H9 (cell line): ENCODE data around the gene PCMT1. TPM values are rescaled to one million over a fixed set of nuclear protein-coding genes. Genes with fewer than 3 reads are reported as not detected.
"Not testable (repeated sequence)": the region's sequence is repeated elsewhere in the genome, so short reads cannot be mapped to it uniquely, and the experiment has no call there.

Experiments used
- DNase-seq: peaks from one replicate; pipeline ENCODE4 v3.0.0-alpha.2; 2017
- H2AFZ ChIP-seq: one replicate; pipeline ENCODE4 v1.6.1; 2013; ENCODE audit warnings: mild to moderate bottlenecking, low read length, control low read depth, moderate library complexity
- H2AK5ac ChIP-seq: 2 replicates; pipeline ENCODE4 v1.6.1; 2013; ENCODE audit warnings: low read length, control low read depth, mixed read lengths; ENCODE audit not compliant: insufficient read length
- H2BK120ac ChIP-seq: one replicate; pipeline ENCODE4 v1.6.1; 2013; ENCODE audit warnings: low read depth, mild to moderate bottlenecking, low read length, control low read depth, inconsistent platforms; ENCODE audit not compliant: poor library complexity, severe bottlenecking
- H2BK12ac ChIP-seq: 2 replicates; pipeline ENCODE4 v1.6.1; 2013; ENCODE audit warnings: low read length, control low read depth, mixed read lengths, low read depth; ENCODE audit not compliant: insufficient read length
- H2BK15ac ChIP-seq: 2 replicates; pipeline ENCODE4 v1.6.1; 2013; ENCODE audit warnings: low read depth, low read length, control low read depth
- H2BK20ac ChIP-seq: one replicate; pipeline ENCODE4 v1.6.1; 2013; ENCODE audit warnings: low read depth, mild to moderate bottlenecking, low read length, control low read depth, inconsistent platforms; ENCODE audit not compliant: poor library complexity, severe bottlenecking
- H2BK5ac ChIP-seq: 2 replicates; pipeline ENCODE4 v1.6.1; 2013; ENCODE audit warnings: low read length, control low read depth, mixed read lengths; ENCODE audit not compliant: insufficient read length
- H3K14ac ChIP-seq: 2 replicates; pipeline ENCODE4 v1.6.1; 2013; ENCODE audit warnings: low read length, control low read depth; ENCODE audit not compliant: insufficient read depth
- H3K18ac ChIP-seq: 2 replicates; pipeline ENCODE4 v1.6.1; 2013; ENCODE audit warnings: low read depth, mild to moderate bottlenecking, mixed read lengths, low read length, control low read depth; ENCODE audit not compliant: insufficient read length
- H3K23ac ChIP-seq: 2 replicates; pipeline ENCODE4 v1.6.1; 2013; ENCODE audit warnings: low read length, control low read depth, mixed read lengths, low read depth; ENCODE audit not compliant: insufficient read length
- H3K23me2 ChIP-seq: 2 replicates; pipeline ENCODE4 v1.6.1; 2013; ENCODE audit warnings: low read depth, mild to moderate bottlenecking, mixed read lengths, low read length, control low read depth; ENCODE audit not compliant: insufficient read length, poor library complexity, severe bottlenecking
- H3K27ac ChIP-seq: 2 replicates; pipeline ENCODE4 v1.5.1; 2013; ENCODE audit warnings: low read length, control low read depth, mixed read lengths, low read depth; ENCODE audit not compliant: insufficient read length
- H3K27me3 ChIP-seq: 2 replicates; pipeline ENCODE4 v1.6.1; 2013; ENCODE audit warnings: low read length, control low read depth, inconsistent platforms; ENCODE audit not compliant: insufficient read depth
- H3K4ac ChIP-seq: 2 replicates; pipeline ENCODE4 v1.6.1; 2013; ENCODE audit warnings: low read depth, mild to moderate bottlenecking, control low read depth, inconsistent platforms, low read length, moderate library complexity
- H3K4me1 ChIP-seq: 2 replicates; pipeline ENCODE4 v1.6.1; 2013; ENCODE audit warnings: low read length, control low read depth, inconsistent platforms; ENCODE audit not compliant: insufficient read depth
- H3K4me2 ChIP-seq: 2 replicates; pipeline ENCODE4 v1.6.1; 2013; ENCODE audit warnings: low read length, control low read depth, mixed read lengths; ENCODE audit not compliant: insufficient read length, insufficient read depth
- H3K56ac ChIP-seq: 2 replicates; pipeline ENCODE4 v1.6.1; 2013; ENCODE audit warnings: low read depth, mild to moderate bottlenecking, mixed read lengths, low read length, control low read depth; ENCODE audit not compliant: insufficient read length
- H3K79me1 ChIP-seq: 2 replicates; pipeline ENCODE4 v1.6.1; 2013; ENCODE audit warnings: low read depth, mild to moderate bottlenecking, moderate library complexity, low read length, control low read depth, inconsistent platforms; ENCODE audit not compliant: insufficient read depth, poor library complexity, severe bottlenecking
- H3K79me2 ChIP-seq: 2 replicates; pipeline ENCODE4 v1.6.1; 2013; ENCODE audit warnings: low read length, control low read depth, inconsistent platforms; ENCODE audit not compliant: insufficient read depth
- H3K9ac ChIP-seq: 2 replicates; pipeline ENCODE4 v1.6.1; 2013; ENCODE audit warnings: low read length, control low read depth, mixed read lengths; ENCODE audit not compliant: insufficient read length; ENCODE audit errors: extremely low read depth
- H3K9me3 ChIP-seq: one replicate; pipeline ENCODE4 v1.6.1; 2013; ENCODE audit warnings: low read depth, low read length, inconsistent platforms; ENCODE audit not compliant: control insufficient read depth
- H3T11ph ChIP-seq: one replicate; pipeline ENCODE4 v1.6.1; 2013; ENCODE audit warnings: mild to moderate bottlenecking, low read length, control low read depth, inconsistent platforms
- H4K20me1 ChIP-seq: one replicate; pipeline ENCODE4 v1.6.1; 2013; ENCODE audit not compliant: control insufficient read depth, insufficient read length, insufficient read depth
- H4K5ac ChIP-seq: 2 replicates; pipeline ENCODE4 v1.6.1; 2013; ENCODE audit warnings: low read depth, mild to moderate bottlenecking, mixed read lengths, low read length, control low read depth; ENCODE audit not compliant: insufficient read length
- H4K8ac ChIP-seq: replicated peaks from 2 replicates; pipeline ENCODE4 v1.6.1; 2013; ENCODE audit warnings: low read length, control low read depth, mixed read lengths, low read depth; ENCODE audit not compliant: insufficient read length
- H4K91ac ChIP-seq: 2 replicates; pipeline ENCODE4 v1.6.1; 2013; ENCODE audit warnings: low read depth, mild to moderate bottlenecking, moderate library complexity, mixed read lengths, low read length, control low read depth; ENCODE audit not compliant: insufficient read length
- H3K27ac Mint-ChIP-seq, 3 experiments: 2 replicates in 2 of 3; 3 replicates in 1 of 3; pipeline ENCODE4 v1.8.0; 2020 to 2021; ENCODE audit warnings: mixed read lengths in 3 of 3, mild to moderate bottlenecking in 1 of 3, moderate library complexity in 1 of 3
- H3K27me3 Mint-ChIP-seq: 2 replicates; pipeline ENCODE4 v1.8.0; 2021; ENCODE audit warnings: low read depth, mild to moderate bottlenecking, moderate library complexity, mixed read lengths
- H3K36me3 Mint-ChIP-seq, 3 experiments: 2 replicates in 2 of 3; 3 replicates in 1 of 3; pipeline ENCODE4 v1.8.0; 2020 to 2021; ENCODE audit warnings: low read depth in 3 of 3, mixed read lengths in 3 of 3; ENCODE audit not compliant: insufficient read depth in 1 of 3
- H3K4me1 Mint-ChIP-seq, 2 experiments: 2 replicates each; pipeline ENCODE4 v1.8.0; 2020; ENCODE audit warnings: mixed read lengths in 2 of 2
- H3K4me3 Mint-ChIP-seq, 2 experiments: 2 replicates in 1 of 2; 3 replicates in 1 of 2; pipeline ENCODE4 v1.8.0; 2020 to 2021; ENCODE audit warnings: mild to moderate bottlenecking in 2 of 2, mixed read lengths in 2 of 2, moderate library complexity in 1 of 2
- H3K9me3 Mint-ChIP-seq, 2 experiments: 2 replicates in 1 of 2; 3 replicates in 1 of 2; pipeline ENCODE4 v1.8.0; 2020; ENCODE audit warnings: mild to moderate bottlenecking in 2 of 2, mixed read lengths in 2 of 2, moderate library complexity in 1 of 2
- CTCF ChIP-seq: fragments of 200-600 bp; sonication (generic); conservative IDR thresholded peaks from 3 replicates; pipeline ENCODE4 v1.8.0; 2021; ENCODE audit warnings: antibody characterized with exemption, mild to moderate bottlenecking
- WGBS: extraction: QIAGEN DNeasy Blood & Tissue Kit; methylation state at CpG from one replicate; pipeline ENCODE4 v1.1.7; 2013; ENCODE audit warnings: missing lambda C conversion rate, low lambda C conversion rate, mixed read lengths; ENCODE audit not compliant: insufficient read length; ENCODE audit errors: extremely low coverage; 5-methylcytosine and 5-hydroxymethylcytosine counted together
- total RNA-seq: library from RNA; stranded (reverse); gene quantifications from 2 replicates; pipeline ENCODE4 v1.2.1, GENCODE V29; 2021

The PCMT1 gene
- total RNA-seq, 1 experiment from 2014 or later, result 98.3 TPM

GRCh38 chr6:149847939-149848267 lies 98.4 kb downstream of the PCMT1 start:
- Histone ChIP-seq H2AK5ac (no peak overlapping the region), H3K27me3 (no peaks in the 10 kb centered on the region), H2BK15ac (no peak overlapping the region), H3K23ac (no peak overlapping the region), H2BK12ac (no peak overlapping the region), H4K5ac (no peak overlapping the region), H3K23me2 (no peaks in the 10 kb centered on the region), H2BK20ac (no peak overlapping the region), H3K27ac (no peak overlapping the region), H3K9me3 (no peaks in the 10 kb centered on the region), H3K14ac (no peak overlapping the region), H3K79me2 (no peaks in the 10 kb centered on the region), H2AFZ (no peak overlapping the region), H3K18ac (no peak overlapping the region), H4K20me1 (no peaks in the 10 kb centered on the region), H3K79me1 (no peaks in the 10 kb centered on the region), H3K4me1 (no peaks in the 10 kb centered on the region), H3K4me2 (no peak overlapping the region), H3T11ph (no peak overlapping the region), H4K8ac (no peak overlapping the region), H2BK5ac (no peak overlapping the region), H3K56ac (no peak overlapping the region), H3K4ac (no peak overlapping the region), H4K91ac (no peak overlapping the region), H2BK120ac (no peak overlapping the region), H3K9ac (no peak overlapping the region)
- no peak for DNase-seq
- no peak overlapping the region for H3K4me3 Mint-ChIP-seq
- H3K4me1 Mint-ChIP-seq, result peaks cover 0 to 4% of the 10 kb centered on the region in 2 experiments; a peak in 2 of 4 replicates
- no peak overlapping the region for H3K27ac Mint-ChIP-seq
- no peaks in the 10 kb centered on the region for H3K9me3 Mint-ChIP-seq
- no CpG with 5 or more reads among the region's 4 CpGs for WGBS
- H3K27me3 Mint-ChIP-seq, result no peaks in the 10 kb centered on the region
- H3K36me3 Mint-ChIP-seq, result peaks cover 0 to 3% (median 0%) of the 10 kb centered on the region in 3 experiments; a peak in 2 of 7 replicates
- no peak for TF ChIP-seq CTCF

DNA sequence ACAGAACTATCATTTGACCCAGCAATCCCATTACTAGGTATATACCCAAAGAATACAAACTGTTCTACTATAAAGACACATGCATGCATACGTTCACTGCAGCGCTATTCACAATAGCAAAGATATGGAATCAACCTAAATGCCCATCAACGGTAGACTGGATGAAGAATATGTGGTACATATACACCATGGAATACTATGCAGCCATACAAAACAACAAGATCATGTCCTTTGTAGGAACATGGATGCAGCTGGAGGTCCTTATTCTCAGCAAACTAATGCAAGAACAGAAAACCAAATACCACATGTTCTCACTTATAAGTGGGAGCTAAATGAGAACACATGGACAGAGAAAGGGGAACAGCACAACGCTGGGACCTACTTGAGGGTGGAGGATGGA lies 98.8 kb downstream of the PCMT1 start:
- DNase-seq, H3K4me2 ChIP-seq: not testable (repeated sequence)

More for the DNA sequence above, 98.8 kb downstream of the PCMT1 start:
- H3K4ac ChIP-seq, H3K18ac ChIP-seq, H2AFZ ChIP-seq, H3K4me1 ChIP-seq, H3K79me1 ChIP-seq, H2BK5ac ChIP-seq, H3K4me1 Mint-ChIP-seq, H2BK20ac ChIP-seq, H4K8ac ChIP-seq, H4K5ac ChIP-seq, H3T11ph ChIP-seq, H3K27me3 Mint-ChIP-seq, H3K27me3 ChIP-seq, H3K23me2 ChIP-seq, H2BK15ac ChIP-seq, H3K23ac ChIP-seq, H3K79me2 ChIP-seq, H3K36me3 Mint-ChIP-seq, H3K56ac ChIP-seq, H3K9ac ChIP-seq, H3K9me3 Mint-ChIP-seq, H3K9me3 ChIP-seq, H3K4me3 Mint-ChIP-seq, H3K14ac ChIP-seq, H2AK5ac ChIP-seq, H4K91ac ChIP-seq, H2BK120ac ChIP-seq, H4K20me1 ChIP-seq, H2BK12ac ChIP-seq, H3K27ac ChIP-seq: not testable (repeated sequence)
- peak overlapping the region in 1 of 3 experiments; percentile 81; a peak in 2 of 7 replicates for H3K27ac Mint-ChIP-seq
- WGBS, result no CpG with 5 or more reads among the region's 4 CpGs
